SK-N-SH treated with all-trans-retinoic acid at 6 μM for 48 hours (cell line): ENCODE measurements around the gene TLX2.
"Not testable (repeated sequence)": the region's sequence is repeated elsewhere in the genome, so short reads cannot be mapped to it uniquely, and the experiment has no call there.

ENCODE experiments used
- ATAC-seq: fragments of 200-7000 bp; cut with Tn5 transposase; 3 replicates; pipeline ENCODE4 v1.9.1; 2020; ENCODE audit warnings: mild to moderate bottlenecking, moderate library complexity
- ARNTL ChIP-seq: fragments of 450-650 bp; formaldehyde crosslinking; IDR thresholded peaks from 2 replicates; pipeline ENCODE4 v1.5.0; 2020; ENCODE audit warnings: low read depth, mild to moderate bottlenecking, moderate library complexity, borderline replicate concordance
- BACH2 ChIP-seq: fragments of 250-450 bp; sonication (Bioruptor Pico); IDR thresholded peaks from 2 replicates; pipeline ENCODE4 v1.9.0; 2021; ENCODE audit warnings: mild to moderate bottlenecking, borderline replicate concordance
- CSDC2 ChIP-seq: fragments of 250-450 bp; sonication (Bioruptor Pico); IDR thresholded peaks from 2 replicates; pipeline ENCODE4 v1.5.0; 2020; ENCODE audit warnings: mild to moderate bottlenecking, moderate library complexity
- ESRRG ChIP-seq: fragments of 250-450 bp; sonication (Bioruptor Pico); IDR thresholded peaks from 2 replicates; pipeline ENCODE4 v1.6.1; 2021; ENCODE audit warnings: mild to moderate bottlenecking
- GLIS3 ChIP-seq: fragments of 250-450 bp; sonication (Bioruptor Pico); IDR thresholded peaks from 2 replicates; pipeline ENCODE4 v1.5.0; 2020; ENCODE audit warnings: mild to moderate bottlenecking, moderate library complexity
- ISL1 ChIP-seq: fragments of 250-450 bp; sonication (Bioruptor Pico); IDR thresholded peaks from 2 replicates; pipeline ENCODE4 v2.1.2; 2022; ENCODE audit warnings: mild to moderate bottlenecking, moderate library complexity
- PPARA ChIP-seq: fragments of 250-450 bp; sonication (Bioruptor Pico); IDR thresholded peaks from 2 replicates; pipeline ENCODE4 v1.5.0; 2020; ENCODE audit warnings: mild to moderate bottlenecking, borderline replicate concordance
- RARB ChIP-seq: fragments of 250-450 bp; sonication (Bioruptor Pico); IDR thresholded peaks from 2 replicates; pipeline ENCODE4 v1.8.0; 2021; ENCODE audit warnings: mild to moderate bottlenecking, moderate library complexity
- SNAI2 ChIP-seq: fragments of 250-450 bp; sonication (Bioruptor Pico); IDR thresholded peaks from 2 replicates; pipeline ENCODE4 v1.5.0; 2020; ENCODE audit warnings: mild to moderate bottlenecking, moderate library complexity
- TCF4 ChIP-seq: fragments of 250-450 bp; sonication (Bioruptor Pico); IDR thresholded peaks from 2 replicates; pipeline ENCODE4 v1.8.0; 2021; ENCODE audit warnings: mild to moderate bottlenecking, moderate library complexity, borderline replicate concordance
- TOX ChIP-seq: fragments of 250-450 bp; sonication (Bioruptor Pico); IDR thresholded peaks from 2 replicates; pipeline ENCODE4 v1.8.0; 2021; ENCODE audit warnings: mild to moderate bottlenecking, moderate library complexity, borderline replicate concordance
- ZC3H10 ChIP-seq: fragments of 250-450 bp; sonication (Bioruptor Pico); IDR thresholded peaks from 2 replicates; pipeline ENCODE4 v1.5.1; 2021; ENCODE audit warnings: mild to moderate bottlenecking, moderate library complexity
- ZFP3 ChIP-seq: fragments of 250-450 bp; sonication (Bioruptor Pico); IDR thresholded peaks from 2 replicates; pipeline ENCODE4 v1.5.0; 2020; ENCODE audit warnings: mild to moderate bottlenecking, moderate library complexity
- ZNF565 ChIP-seq: fragments of 450-650 bp; formaldehyde crosslinking; conservative IDR thresholded peaks from 2 replicates; pipeline ENCODE4 v1.5.0; 2020; ENCODE audit warnings: low read depth, mild to moderate bottlenecking, moderate library complexity
- TF ChIP-seq, protein P1 (sequence below): fragments of 250-450 bp; sonication (Bioruptor Pico); IDR thresholded peaks from 2 replicates; pipeline ENCODE4 v1.5.0; 2020; ENCODE audit warnings: mild to moderate bottlenecking, moderate library complexity
- TF ChIP-seq, protein P2 (sequence below): fragments of 250-450 bp; sonication (Bioruptor Pico); IDR thresholded peaks from 2 replicates; pipeline ENCODE4 v1.5.1; 2020; ENCODE audit warnings: low read depth, mild to moderate bottlenecking, moderate library complexity
- TF ChIP-seq, protein P3 (sequence below): fragments of 250-450 bp; sonication (Bioruptor Pico); IDR thresholded peaks from 2 replicates; pipeline ENCODE4 v1.8.0; 2020; ENCODE audit warnings: mild to moderate bottlenecking, moderate library complexity, borderline replicate concordance
- TF ChIP-seq, protein P4 (sequence below): fragments of 250-450 bp; sonication (Bioruptor Pico); IDR thresholded peaks from 2 replicates; pipeline ENCODE4 v1.5.1; 2021; ENCODE audit warnings: mild to moderate bottlenecking, moderate library complexity
- TF ChIP-seq, protein P5 (sequence below): fragments of 250-450 bp; sonication (Bioruptor Pico); IDR thresholded peaks from 2 replicates; pipeline ENCODE4 v1.8.0; 2021; ENCODE audit warnings: low read depth, mild to moderate bottlenecking, moderate library complexity, borderline replicate concordance

The TLX2 gene

DNA sequence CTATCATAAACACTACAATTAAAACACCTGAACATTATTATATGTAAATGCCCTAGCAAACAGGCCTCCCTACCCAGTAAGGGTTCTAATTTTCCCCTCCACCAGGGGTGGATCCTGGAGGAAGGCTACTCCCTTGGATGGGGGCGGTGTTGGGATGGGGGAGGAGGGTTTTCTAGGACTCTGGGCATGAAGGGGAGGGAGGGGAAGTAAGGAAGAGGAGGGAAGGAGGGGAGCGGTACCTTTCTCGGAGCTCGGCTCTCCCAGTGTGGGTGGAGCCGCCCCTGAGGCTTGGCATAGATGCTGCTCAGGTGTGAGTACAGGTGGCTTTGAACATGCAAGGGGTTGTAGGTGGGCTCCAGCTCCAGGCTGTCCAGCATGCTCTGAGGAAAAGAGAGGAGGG is 45.7 kb downstream of the TLX2 start (continued):
- no peak for TF ChIP-seq ESRRG (CRISPR knock-in tag)
- TF ChIP-seq, protein P1, sequence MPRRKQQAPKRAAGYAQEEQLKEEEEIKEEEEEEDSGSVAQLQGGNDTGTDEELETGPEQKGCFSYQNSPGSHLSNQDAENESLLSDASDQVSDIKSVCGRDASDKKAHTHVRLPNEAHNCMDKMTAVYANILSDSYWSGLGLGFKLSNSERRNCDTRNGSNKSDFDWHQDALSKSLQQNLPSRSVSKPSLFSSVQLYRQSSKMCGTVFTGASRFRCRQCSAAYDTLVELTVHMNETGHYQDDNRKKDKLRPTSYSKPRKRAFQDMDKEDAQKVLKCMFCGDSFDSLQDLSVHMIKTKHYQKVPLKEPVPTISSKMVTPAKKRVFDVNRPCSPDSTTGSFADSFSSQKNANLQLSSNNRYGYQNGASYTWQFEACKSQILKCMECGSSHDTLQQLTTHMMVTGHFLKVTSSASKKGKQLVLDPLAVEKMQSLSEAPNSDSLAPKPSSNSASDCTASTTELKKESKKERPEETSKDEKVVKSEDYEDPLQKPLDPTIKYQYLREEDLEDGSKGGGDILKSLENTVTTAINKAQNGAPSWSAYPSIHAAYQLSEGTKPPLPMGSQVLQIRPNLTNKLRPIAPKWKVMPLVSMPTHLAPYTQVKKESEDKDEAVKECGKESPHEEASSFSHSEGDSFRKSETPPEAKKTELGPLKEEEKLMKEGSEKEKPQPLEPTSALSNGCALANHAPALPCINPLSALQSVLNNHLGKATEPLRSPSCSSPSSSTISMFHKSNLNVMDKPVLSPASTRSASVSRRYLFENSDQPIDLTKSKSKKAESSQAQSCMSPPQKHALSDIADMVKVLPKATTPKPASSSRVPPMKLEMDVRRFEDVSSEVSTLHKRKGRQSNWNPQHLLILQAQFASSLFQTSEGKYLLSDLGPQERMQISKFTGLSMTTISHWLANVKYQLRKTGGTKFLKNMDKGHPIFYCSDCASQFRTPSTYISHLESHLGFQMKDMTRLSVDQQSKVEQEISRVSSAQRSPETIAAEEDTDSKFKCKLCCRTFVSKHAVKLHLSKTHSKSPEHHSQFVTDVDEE (CRISPR knock-in tag) = no peak

DNA sequence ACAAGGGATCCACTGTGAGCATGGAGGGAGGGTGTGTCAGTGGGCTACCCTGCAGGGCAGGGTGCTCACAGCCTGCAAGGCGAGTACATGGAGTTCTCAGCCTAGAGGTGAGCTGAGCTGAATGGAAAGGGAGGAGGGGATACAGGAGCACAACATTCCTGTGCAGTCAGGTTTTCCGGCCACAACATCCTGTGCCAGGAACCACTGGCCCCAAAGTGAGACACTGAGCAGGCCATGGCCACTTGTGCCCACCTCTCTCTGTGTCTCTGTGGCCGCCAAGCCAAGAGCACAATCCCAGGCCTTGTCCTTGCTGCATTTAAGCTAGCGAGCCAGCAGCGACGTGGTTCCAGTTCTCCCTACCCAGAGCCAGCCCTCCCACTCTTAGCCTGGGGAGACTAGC is 46.3 kb downstream of the TLX2 start:
- ATAC-seq = peak; percentile 38
- TF ChIP-seq TCF4 (CRISPR knock-in tag) (no peak), CSDC2 (CRISPR knock-in tag) (no peak), ARNTL (CRISPR knock-in tag) (no peak), GLIS3 (no peak)
- TF ChIP-seq, protein P2, sequence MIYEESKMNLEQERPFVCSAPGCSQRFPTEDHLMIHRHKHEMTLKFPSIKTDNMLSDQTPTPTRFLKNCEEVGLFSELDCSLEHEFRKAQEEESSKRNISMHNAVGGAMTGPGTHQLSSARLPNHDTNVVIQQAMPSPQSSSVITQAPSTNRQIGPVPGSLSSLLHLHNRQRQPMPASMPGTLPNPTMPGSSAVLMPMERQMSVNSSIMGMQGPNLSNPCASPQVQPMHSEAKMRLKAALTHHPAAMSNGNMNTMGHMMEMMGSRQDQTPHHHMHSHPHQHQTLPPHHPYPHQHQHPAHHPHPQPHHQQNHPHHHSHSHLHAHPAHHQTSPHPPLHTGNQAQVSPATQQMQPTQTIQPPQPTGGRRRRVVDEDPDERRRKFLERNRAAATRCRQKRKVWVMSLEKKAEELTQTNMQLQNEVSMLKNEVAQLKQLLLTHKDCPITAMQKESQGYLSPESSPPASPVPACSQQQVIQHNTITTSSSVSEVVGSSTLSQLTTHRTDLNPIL (CRISPR knock-in tag) = no peak

DNA sequence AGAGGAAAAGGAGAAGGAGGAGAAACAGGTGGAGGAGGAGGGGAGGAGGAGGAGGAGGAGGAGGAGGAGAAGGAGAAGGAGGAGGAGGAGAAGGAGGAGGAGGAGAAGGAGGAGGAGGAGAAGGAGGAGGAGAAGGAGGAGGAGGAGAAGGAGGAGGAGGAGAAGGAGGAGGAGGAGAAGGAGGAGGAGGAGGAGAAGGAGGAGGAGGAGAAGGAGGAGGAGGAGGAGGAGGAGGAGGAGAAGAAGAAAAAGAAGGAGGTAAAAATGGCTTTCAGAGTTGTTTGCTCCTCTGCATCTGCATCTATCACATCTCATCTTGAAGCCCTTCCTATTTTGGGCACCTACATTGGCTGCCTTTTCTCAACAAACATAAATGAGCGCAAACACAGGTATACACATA is 46.8 kb downstream of the TLX2 start:
- ATAC-seq = not testable (repeated sequence)

DNA sequence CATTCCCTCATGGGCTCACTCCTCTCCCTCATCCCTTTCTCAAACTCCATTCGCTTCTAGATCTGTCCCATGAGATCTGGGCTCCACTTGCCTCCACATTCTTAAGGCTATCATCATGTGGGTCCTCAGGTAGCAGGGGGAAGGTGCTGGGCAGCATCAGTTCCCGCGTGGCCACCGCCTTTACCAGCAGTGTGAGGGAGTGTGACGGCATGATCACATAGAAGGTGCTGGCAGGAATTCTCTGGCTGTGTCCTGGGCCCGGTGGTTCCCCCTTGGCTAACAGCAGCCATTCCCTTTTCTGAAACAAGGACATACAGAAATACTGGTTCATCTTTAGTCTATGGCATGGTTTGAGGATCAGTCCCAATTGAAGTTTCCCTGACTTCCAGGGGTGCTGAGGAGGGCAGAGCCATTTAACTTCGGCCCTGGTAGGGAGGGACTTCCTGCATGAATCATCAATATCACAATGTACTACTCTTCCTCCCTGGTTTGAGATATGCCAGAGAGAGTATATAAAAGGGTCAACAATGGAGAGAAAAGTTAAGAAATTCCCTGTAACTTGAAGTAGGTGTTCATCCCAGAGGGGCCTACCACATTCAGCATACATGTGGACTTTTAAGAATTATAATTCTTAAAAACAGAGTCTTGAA is 48.0 kb downstream of the TLX2 start:
- TF ChIP-seq ISL1 (CRISPR knock-in tag) = no peak
- TF ChIP-seq SNAI2 = no peak
- no peak for TF ChIP-seq ZC3H10 (CRISPR knock-in tag)
- no peak for TF ChIP-seq ZFP3 (CRISPR knock-in tag)
- TF ChIP-seq, protein P3, sequence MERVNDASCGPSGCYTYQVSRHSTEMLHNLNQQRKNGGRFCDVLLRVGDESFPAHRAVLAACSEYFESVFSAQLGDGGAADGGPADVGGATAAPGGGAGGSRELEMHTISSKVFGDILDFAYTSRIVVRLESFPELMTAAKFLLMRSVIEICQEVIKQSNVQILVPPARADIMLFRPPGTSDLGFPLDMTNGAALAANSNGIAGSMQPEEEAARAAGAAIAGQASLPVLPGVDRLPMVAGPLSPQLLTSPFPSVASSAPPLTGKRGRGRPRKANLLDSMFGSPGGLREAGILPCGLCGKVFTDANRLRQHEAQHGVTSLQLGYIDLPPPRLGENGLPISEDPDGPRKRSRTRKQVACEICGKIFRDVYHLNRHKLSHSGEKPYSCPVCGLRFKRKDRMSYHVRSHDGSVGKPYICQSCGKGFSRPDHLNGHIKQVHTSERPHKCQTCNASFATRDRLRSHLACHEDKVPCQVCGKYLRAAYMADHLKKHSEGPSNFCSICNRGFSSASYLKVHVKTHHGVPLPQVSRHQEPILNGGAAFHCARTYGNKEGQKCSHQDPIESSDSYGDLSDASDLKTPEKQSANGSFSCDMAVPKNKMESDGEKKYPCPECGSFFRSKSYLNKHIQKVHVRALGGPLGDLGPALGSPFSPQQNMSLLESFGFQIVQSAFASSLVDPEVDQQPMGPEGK (CRISPR knock-in tag) = no peak
- no peak for TF ChIP-seq PPARA (CRISPR knock-in tag)
- TF ChIP-seq CSDC2 (CRISPR knock-in tag) = no peak
- TF ChIP-seq, protein P4, sequence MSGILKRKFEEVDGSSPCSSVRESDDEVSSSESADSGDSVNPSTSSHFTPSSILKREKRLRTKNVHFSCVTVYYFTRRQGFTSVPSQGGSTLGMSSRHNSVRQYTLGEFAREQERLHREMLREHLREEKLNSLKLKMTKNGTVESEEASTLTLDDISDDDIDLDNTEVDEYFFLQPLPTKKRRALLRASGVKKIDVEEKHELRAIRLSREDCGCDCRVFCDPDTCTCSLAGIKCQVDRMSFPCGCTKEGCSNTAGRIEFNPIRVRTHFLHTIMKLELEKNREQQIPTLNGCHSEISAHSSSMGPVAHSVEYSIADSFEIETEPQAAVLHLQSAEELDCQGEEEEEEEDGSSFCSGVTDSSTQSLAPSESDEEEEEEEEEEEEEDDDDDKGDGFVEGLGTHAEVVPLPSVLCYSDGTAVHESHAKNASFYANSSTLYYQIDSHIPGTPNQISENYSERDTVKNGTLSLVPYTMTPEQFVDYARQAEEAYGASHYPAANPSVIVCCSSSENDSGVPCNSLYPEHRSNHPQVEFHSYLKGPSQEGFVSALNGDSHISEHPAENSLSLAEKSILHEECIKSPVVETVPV (CRISPR knock-in tag) = no peak
- no peak for TF ChIP-seq BACH2 (CRISPR knock-in tag)
- no peak for TF ChIP-seq RARB
- no peak for TF ChIP-seq TCF4 (CRISPR knock-in tag)
- TF ChIP-seq, all 23 proteins: peak for 0
- no peak for ATAC-seq

DNA sequence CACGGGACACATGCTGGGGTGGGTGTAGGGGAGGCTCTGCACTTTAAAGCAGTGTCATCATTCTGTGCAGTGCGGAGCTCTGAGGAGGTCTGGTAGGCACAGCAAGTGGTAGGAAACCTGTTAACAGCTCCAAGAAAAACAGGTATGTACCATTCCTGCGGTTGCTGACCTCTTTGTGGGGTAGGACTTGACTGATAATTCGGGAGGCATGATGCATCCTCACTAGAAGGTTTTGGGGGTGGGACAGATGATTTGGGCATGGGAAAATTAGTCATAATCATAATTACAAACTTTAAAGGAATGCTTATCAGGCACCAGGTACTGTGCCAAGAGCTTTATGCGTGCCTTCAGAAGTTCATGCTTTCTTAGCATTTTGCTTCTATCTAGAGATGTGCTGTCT is 50.0 kb downstream of the TLX2 start:
- ATAC-seq = peak; percentile 4; the same call in 2 of the 3 replicates
- TF ChIP-seq, protein P5, sequence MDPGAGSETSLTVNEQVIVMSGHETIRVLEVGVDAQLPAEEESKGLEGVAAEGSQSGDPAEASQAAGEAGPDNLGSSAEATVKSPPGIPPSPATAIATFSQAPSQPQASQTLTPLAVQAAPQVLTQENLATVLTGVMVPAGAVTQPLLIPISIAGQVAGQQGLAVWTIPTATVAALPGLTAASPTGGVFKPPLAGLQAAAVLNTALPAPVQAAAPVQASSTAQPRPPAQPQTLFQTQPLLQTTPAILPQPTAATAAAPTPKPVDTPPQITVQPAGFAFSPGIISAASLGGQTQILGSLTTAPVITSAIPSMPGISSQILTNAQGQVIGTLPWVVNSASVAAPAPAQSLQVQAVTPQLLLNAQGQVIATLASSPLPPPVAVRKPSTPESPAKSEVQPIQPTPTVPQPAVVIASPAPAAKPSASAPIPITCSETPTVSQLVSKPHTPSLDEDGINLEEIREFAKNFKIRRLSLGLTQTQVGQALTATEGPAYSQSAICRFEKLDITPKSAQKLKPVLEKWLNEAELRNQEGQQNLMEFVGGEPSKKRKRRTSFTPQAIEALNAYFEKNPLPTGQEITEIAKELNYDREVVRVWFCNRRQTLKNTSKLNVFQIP (CRISPR knock-in tag) = no peak
- TF ChIP-seq CSDC2 (CRISPR knock-in tag) = no peak
- no peak for TF ChIP-seq TOX
- no peak for TF ChIP-seq GLIS3
- TF ChIP-seq ZNF565 (CRISPR knock-in tag) = no peak
- TF ChIP-seq, protein P1 (CRISPR knock-in tag) = no peak
- no peak for TF ChIP-seq ZFP3 (CRISPR knock-in tag)
- TF ChIP-seq TCF4 (CRISPR knock-in tag) = no peak
- TF ChIP-seq, protein P2 (CRISPR knock-in tag) = no peak
